WTC11 (cell line): Measurements from ENCODE around the gene POLR2M. TPM values are rescaled to one million over a fixed set of nuclear protein-coding genes. Genes with fewer than 3 reads are reported as not detected.

Source experiments
- ATAC-seq: fragments of 200-7000 bp; cut with Tn5 transposase; 2 replicates; pipeline ENCODE4 v1.10.0; 2021; ENCODE audit warnings: mild to moderate bottlenecking, moderate library complexity
- CTCF ChIA-PET: fragments of 300-600 bp; sonication (Branson Sonifier 250); formaldehyde crosslinking; loops from one replicate; lab custom pipeline; 2021; ENCODE audit warnings: antibody characterized with exemption; lab: Charles Lee
- POLR2A ChIA-PET: fragments of 350-600 bp; sonication (Branson Sonifier 250); formaldehyde crosslinking; loops from one replicate; lab custom pipeline; 2021; ENCODE audit warnings: antibody characterized with exemption; lab: Charles Lee
- DNase-seq: peaks from one replicate; pipeline ENCODE4 v3.0.0; 2021; ENCODE audit warnings: low spot score
- H3K27ac Mint-ChIP-seq: 2 replicates; pipeline ENCODE4 v1.8.0; 2021; ENCODE audit warnings: mixed read lengths
- H3K27me3 Mint-ChIP-seq: 2 replicates; pipeline ENCODE4 v1.8.0; 2021; ENCODE audit warnings: low read depth, mild to moderate bottlenecking, moderate library complexity, mixed read lengths
- H3K36me3 Mint-ChIP-seq: 2 replicates; pipeline ENCODE4 v1.8.0; 2021; ENCODE audit warnings: mixed read lengths
- H3K4me1 Mint-ChIP-seq: 2 replicates; pipeline ENCODE4 v1.8.0; 2022; ENCODE audit warnings: mixed read lengths
- H3K4me3 Mint-ChIP-seq: 2 replicates; pipeline ENCODE4 v1.8.0; 2021; ENCODE audit warnings: mild to moderate bottlenecking, moderate library complexity, mixed read lengths
- H3K9me3 Mint-ChIP-seq: 2 replicates; pipeline ENCODE4 v1.8.0; 2021; ENCODE audit warnings: mixed read lengths
- CBFB ChIP-seq: sonication (generic); formaldehyde crosslinking; IDR thresholded peaks from 2 replicates; pipeline ENCODE4 v1.8.1; 2022; ENCODE audit warnings: mild to moderate bottlenecking, low read depth, missing genetic modification reagents
- ELF4 ChIP-seq: sonication (generic); formaldehyde crosslinking; IDR thresholded peaks from 2 replicates; pipeline ENCODE4 v1.8.1; 2022; ENCODE audit warnings: low read depth, mild to moderate bottlenecking, moderate library complexity, missing genetic modification reagents
- FOXP4 ChIP-seq: sonication (generic); formaldehyde crosslinking; IDR thresholded peaks from 2 replicates; pipeline ENCODE4 v1.8.0; 2022; ENCODE audit warnings: mild to moderate bottlenecking, missing genetic modification reagents
- GRHL2 ChIP-seq: fragments of 250-450 bp; sonication (Bioruptor Pico); IDR thresholded peaks from 2 replicates; pipeline ENCODE4 v1.8.0; 2022; ENCODE audit warnings: mild to moderate bottlenecking, moderate library complexity; ENCODE audit not compliant: insufficient replicate concordance, severe bottlenecking
- GTF2I ChIP-seq: fragments of 250-450 bp; sonication (Bioruptor Pico); conservative IDR thresholded peaks from 2 replicates; pipeline ENCODE4 v1.4.0; 2021; ENCODE audit warnings: mild to moderate bottlenecking
- IRF2 ChIP-seq: sonication (generic); formaldehyde crosslinking; IDR thresholded peaks from 2 replicates; pipeline ENCODE4 v1.8.0; 2022; ENCODE audit warnings: low read depth, missing genetic modification reagents, borderline replicate concordance
- MXD4 ChIP-seq: fragments of 250-450 bp; sonication (Bioruptor Pico); IDR thresholded peaks from 2 replicates; pipeline ENCODE4 v1.8.0; 2021; ENCODE audit warnings: mild to moderate bottlenecking, moderate library complexity, borderline replicate concordance
- NFATC4 ChIP-seq: fragments of 250-450 bp; sonication (Bioruptor Pico); IDR thresholded peaks from 2 replicates; pipeline ENCODE4 v1.9.0; 2021; ENCODE audit warnings: mild to moderate bottlenecking
- OVOL2 ChIP-seq: fragments of 250-450 bp; sonication (Bioruptor Pico); IDR thresholded peaks from 2 replicates; pipeline ENCODE4 v1.9.0; 2021; ENCODE audit warnings: mild to moderate bottlenecking, borderline replicate concordance
- RELA ChIP-seq: sonication (generic); formaldehyde crosslinking; IDR thresholded peaks from 2 replicates; pipeline ENCODE4 v1.8.1; 2022; ENCODE audit warnings: missing genetic modification reagents, mild to moderate bottlenecking, borderline replicate concordance
- ZNF263 ChIP-seq: sonication (generic); formaldehyde crosslinking; IDR thresholded peaks from 2 replicates; pipeline ENCODE4 v1.8.1; 2022; ENCODE audit warnings: low read depth, mild to moderate bottlenecking, moderate library complexity, missing genetic modification reagents
- ZNF396 ChIP-seq: fragments of 250-450 bp; sonication (Bioruptor Pico); IDR thresholded peaks from 2 replicates; pipeline ENCODE4 v1.8.0; 2021; ENCODE audit warnings: mild to moderate bottlenecking, moderate library complexity, borderline replicate concordance
- total RNA-seq: library from RNA; stranded (reverse); gene quantifications from 3 replicates; pipeline ENCODE4 v1.2.3, GENCODE V29; 2021
- TF ChIP-seq, protein P1 (sequence below): sonication (generic); formaldehyde crosslinking; IDR thresholded peaks from 2 replicates; pipeline ENCODE4 v1.8.1; 2023; ENCODE audit warnings: mild to moderate bottlenecking, moderate library complexity, missing genetic modification reagents
- TF ChIP-seq, protein P2 (sequence below): fragments of 250-450 bp; sonication (Bioruptor Pico); IDR thresholded peaks from 2 replicates; pipeline ENCODE4 v1.9.0; 2021; ENCODE audit warnings: mild to moderate bottlenecking
- TF ChIP-seq, protein P3 (sequence below): sonication (generic); formaldehyde crosslinking; IDR thresholded peaks from 2 replicates; pipeline ENCODE4 v1.8.1; 2023; ENCODE audit warnings: mild to moderate bottlenecking, missing genetic modification reagents

The POLR2M gene
- total RNA-seq, 1 experiment from 2014 or later, result 84.4 TPM

DNA sequence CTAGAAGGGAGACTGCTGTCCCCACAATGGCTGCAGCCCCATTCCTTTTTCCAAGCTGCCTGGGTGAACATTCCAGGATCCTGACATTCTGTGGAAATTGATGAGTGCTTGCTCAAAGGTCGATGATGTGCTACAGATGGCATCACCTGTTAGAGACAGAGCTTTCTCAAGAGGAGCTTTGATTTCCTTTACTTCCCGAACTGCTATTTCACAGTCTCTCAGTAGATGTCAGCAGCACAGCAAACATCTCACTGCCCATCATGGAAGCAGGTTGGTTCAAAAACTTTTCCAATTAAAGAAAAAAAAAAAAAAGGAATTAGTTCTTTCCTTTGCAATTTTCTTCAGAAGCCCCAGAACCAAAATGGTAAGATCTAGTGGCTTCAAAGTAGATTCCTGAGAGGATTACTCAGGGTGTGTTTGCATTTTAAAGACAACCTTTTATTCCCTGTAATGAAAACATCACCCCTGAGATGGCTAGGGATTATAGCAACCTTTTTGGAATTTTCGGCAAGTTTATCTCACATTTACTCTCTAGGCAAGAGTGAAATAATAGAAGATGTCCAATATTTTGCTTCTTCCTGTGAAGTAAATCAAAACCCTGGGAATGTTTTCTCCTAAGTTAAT lies 44.8 kb downstream of the POLR2M start:
- peaks cover under 1% of the 10 kb centered on the region for H3K9me3 Mint-ChIP-seq
- peak; percentile 48 for ATAC-seq
- CTCF ChIA-PET, result interaction anchor here (0.6 to 5.3 kb wide), 70 partner anchors 8 to 1623 kb away, joined by 3 to 134 read pairs (median 4); partner anchors contain the start of genes ALDH1A2 and POLR2M
- DNase-seq, result no peak
- TF ChIP-seq GRHL2 (CRISPR knock-in tag), result no peak
- TF ChIP-seq, protein P1, sequence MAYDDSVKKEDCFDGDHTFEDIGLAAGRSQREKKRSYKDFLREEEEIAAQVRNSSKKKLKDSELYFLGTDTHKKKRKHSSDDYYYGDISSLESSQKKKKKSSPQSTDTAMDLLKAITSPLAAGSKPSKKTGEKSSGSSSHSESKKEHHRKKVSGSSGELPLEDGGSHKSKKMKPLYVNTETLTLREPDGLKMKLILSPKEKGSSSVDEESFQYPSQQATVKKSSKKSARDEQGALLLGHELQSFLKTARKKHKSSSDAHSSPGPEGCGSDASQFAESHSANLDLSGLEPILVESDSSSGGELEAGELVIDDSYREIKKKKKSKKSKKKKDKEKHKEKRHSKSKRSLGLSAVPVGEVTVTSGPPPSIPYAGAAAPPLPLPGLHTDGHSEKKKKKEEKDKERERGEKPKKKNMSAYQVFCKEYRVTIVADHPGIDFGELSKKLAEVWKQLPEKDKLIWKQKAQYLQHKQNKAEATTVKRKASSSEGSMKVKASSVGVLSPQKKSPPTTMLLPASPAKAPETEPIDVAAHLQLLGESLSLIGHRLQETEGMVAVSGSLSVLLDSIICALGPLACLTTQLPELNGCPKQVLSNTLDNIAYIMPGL (CRISPR knock-in tag), result no peak
- TF ChIP-seq, protein P2, sequence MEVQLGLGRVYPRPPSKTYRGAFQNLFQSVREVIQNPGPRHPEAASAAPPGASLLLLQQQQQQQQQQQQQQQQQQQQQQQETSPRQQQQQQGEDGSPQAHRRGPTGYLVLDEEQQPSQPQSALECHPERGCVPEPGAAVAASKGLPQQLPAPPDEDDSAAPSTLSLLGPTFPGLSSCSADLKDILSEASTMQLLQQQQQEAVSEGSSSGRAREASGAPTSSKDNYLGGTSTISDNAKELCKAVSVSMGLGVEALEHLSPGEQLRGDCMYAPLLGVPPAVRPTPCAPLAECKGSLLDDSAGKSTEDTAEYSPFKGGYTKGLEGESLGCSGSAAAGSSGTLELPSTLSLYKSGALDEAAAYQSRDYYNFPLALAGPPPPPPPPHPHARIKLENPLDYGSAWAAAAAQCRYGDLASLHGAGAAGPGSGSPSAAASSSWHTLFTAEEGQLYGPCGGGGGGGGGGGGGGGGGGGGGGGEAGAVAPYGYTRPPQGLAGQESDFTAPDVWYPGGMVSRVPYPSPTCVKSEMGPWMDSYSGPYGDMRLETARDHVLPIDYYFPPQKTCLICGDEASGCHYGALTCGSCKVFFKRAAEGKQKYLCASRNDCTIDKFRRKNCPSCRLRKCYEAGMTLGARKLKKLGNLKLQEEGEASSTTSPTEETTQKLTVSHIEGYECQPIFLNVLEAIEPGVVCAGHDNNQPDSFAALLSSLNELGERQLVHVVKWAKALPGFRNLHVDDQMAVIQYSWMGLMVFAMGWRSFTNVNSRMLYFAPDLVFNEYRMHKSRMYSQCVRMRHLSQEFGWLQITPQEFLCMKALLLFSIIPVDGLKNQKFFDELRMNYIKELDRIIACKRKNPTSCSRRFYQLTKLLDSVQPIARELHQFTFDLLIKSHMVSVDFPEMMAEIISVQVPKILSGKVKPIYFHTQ (CRISPR knock-in tag), result no peak
- TF ChIP-seq FOXP4 (CRISPR knock-in tag), result no peak
- no peak for TF ChIP-seq ZNF263 (CRISPR knock-in tag)
- TF ChIP-seq, protein P3, sequence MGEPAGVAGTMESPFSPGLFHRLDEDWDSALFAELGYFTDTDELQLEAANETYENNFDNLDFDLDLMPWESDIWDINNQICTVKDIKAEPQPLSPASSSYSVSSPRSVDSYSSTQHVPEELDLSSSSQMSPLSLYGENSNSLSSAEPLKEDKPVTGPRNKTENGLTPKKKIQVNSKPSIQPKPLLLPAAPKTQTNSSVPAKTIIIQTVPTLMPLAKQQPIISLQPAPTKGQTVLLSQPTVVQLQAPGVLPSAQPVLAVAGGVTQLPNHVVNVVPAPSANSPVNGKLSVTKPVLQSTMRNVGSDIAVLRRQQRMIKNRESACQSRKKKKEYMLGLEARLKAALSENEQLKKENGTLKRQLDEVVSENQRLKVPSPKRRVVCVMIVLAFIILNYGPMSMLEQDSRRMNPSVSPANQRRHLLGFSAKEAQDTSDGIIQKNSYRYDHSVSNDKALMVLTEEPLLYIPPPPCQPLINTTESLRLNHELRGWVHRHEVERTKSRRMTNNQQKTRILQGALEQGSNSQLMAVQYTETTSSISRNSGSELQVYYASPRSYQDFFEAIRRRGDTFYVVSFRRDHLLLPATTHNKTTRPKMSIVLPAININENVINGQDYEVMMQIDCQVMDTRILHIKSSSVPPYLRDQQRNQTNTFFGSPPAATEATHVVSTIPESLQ, result no peak
- no peak for TF ChIP-seq CBFB (CRISPR knock-in tag)
- TF ChIP-seq NFATC4 (CRISPR knock-in tag), result no peak
- TF ChIP-seq IRF2 (CRISPR knock-in tag), result no peak
- POLR2A ChIA-PET, result interaction anchor here (0.7 to 1.0 kb wide), 3 partner anchors 38 to 315 kb away, joined by 3 to 7 read pairs (median 4); partner anchors contain the start of gene ALDH1A2
- no peaks in the 10 kb centered on the region for H3K36me3 Mint-ChIP-seq
- H3K4me1 Mint-ChIP-seq, result peaks cover 39% of the 10 kb centered on the region
- no peak overlapping the region for H3K4me3 Mint-ChIP-seq
- peaks cover 4% of the 10 kb centered on the region; the same call in 1 of the 2 replicates for H3K27me3 Mint-ChIP-seq
- H3K27ac Mint-ChIP-seq, result no peak overlapping the region

DNA sequence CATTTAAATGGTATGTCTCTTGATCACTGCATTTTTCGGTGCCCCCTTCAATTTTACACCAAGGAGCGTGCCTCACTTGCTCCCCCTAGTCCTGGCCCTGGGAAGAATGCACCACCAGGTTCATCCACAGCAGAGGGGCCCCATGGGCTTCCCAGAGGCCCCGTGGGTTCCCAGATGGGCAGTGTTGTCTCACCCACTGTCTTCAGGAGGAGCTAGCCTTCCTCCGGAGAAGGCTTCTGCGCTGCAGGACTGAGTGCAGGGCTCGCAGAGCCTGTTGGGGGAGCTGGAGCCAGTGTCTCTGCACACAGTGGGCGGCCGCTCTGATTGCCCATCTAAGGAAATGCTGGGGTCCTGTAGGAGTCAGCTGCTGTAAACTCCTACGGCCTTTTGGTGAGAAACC lies 45.9 kb downstream of the POLR2M start:
- CTCF ChIA-PET, result interaction anchor here (0.6 to 5.3 kb wide), 29 partner anchors 9 to 424 kb away, joined by 3 to 134 read pairs (median 4); partner anchors contain the start of genes ALDH1A2 and POLR2M

GRCh38 chr15:57752840-57753239 lies 46.3 kb downstream of the POLR2M start:
- POLR2A ChIA-PET, result no interaction called here
- peaks cover 4% of the 10 kb centered on the region; the same call in 1 of the 2 replicates for H3K27me3 Mint-ChIP-seq
- H3K36me3 Mint-ChIP-seq, result no peaks in the 10 kb centered on the region
- peaks cover 24% of the 10 kb centered on the region for H3K4me1 Mint-ChIP-seq
- DNase-seq (no peak), ATAC-seq (no peak)
- no peaks in the 10 kb centered on the region for H3K9me3 Mint-ChIP-seq
- H3K27ac Mint-ChIP-seq, result no peak overlapping the region
- no peak overlapping the region for H3K4me3 Mint-ChIP-seq
- CTCF ChIA-PET, result interaction anchor here (0.6 to 5.3 kb wide), 29 partner anchors 9 to 424 kb away, joined by 3 to 134 read pairs (median 4); partner anchors contain the start of genes ALDH1A2 and POLR2M
- TF ChIP-seq, protein P3, result no peak
- TF ChIP-seq ZNF396, result no peak
- no peak for TF ChIP-seq FOXP4 (CRISPR knock-in tag)
- TF ChIP-seq OVOL2 (CRISPR knock-in tag), result no peak
- TF ChIP-seq RELA (CRISPR knock-in tag), result no peak
- TF ChIP-seq GTF2I, result no peak

More for the DNA sequence above, 45.9 kb downstream of the POLR2M start:
- no peaks in the 10 kb centered on the region for H3K9me3 Mint-ChIP-seq
- TF ChIP-seq ELF4 (CRISPR knock-in tag), result no peak
- TF ChIP-seq MXD4 (CRISPR knock-in tag), result 0 out of 2 replicates have a peak, but pooled peaks have one; percentile 39
- TF ChIP-seq, all 79 proteins: peak for 1
- peaks cover 28% of the 10 kb centered on the region for H3K4me1 Mint-ChIP-seq
- peaks cover 4% of the 10 kb centered on the region; the same call in 1 of the 2 replicates for H3K27me3 Mint-ChIP-seq
- no peak overlapping the region for H3K27ac Mint-ChIP-seq
- POLR2A ChIA-PET, result no interaction called here
- no peak overlapping the region for H3K4me3 Mint-ChIP-seq
- DNase-seq (peak; percentile 42), ATAC-seq (peak; percentile 94)
- no peaks in the 10 kb centered on the region for H3K36me3 Mint-ChIP-seq
